Measurements from ENCODE around the gene IL17B. TPM values are rescaled to one million over a fixed set of nuclear protein-coding genes. Genes with fewer than 3 reads are reported as not detected.
A peak's percentile ranks its signal among the peaks of the same experiment; 100 is the strongest.

Gene IL17B
- total and polyA plus RNA-seq, 2 experiments from 2014 or later = not detected

- no peak overlapping the region for H3K4me2 ChIP-seq
- no peaks in the 10 kb centered on the region for H3K27me3 ChIP-seq (ENCODE audit: insufficient read depth)
- H2AFZ ChIP-seq = no peak overlapping the region
- no peaks in the 10 kb centered on the region for H3F3A ChIP-seq (replicated peaks; ENCODE audit: low read depth)
- no peak for TF ChIP-seq STAT1 (IDR thresholded peaks at IDR 0.05; ENCODE audit: unreplicated experiment)
- no peak for TF ChIP-seq POLR2AphosphoS5 (IDR thresholded peaks at IDR 0.05; ENCODE audit: low read depth)
- no peak for TF ChIP-seq CREB1 (CRISPR knock-in tag; IDR thresholded peaks at IDR 0.05; ENCODE audit: low read depth)
- TF ChIP-seq ZNF114 (CRISPR knock-in tag; IDR thresholded peaks at IDR 0.05) = no peak
- TF ChIP-seq REST (IDR thresholded peaks at IDR 0.05; ENCODE audit: unreplicated experiment) = no peak
- TF ChIP-seq EZH2 (IDR thresholded peaks at IDR 0.05; ENCODE audit: low read depth, unreplicated experiment) = no peak
- no peak for TF ChIP-seq ZNF331 (CRISPR knock-in tag; IDR thresholded peaks at IDR 0.05; ENCODE audit: low read depth)
- TF ChIP-seq EZH2phosphoT487 (IDR thresholded peaks at IDR 0.05; ENCODE audit: unreplicated experiment) = no peak
- TF ChIP-seq, protein P1, sequence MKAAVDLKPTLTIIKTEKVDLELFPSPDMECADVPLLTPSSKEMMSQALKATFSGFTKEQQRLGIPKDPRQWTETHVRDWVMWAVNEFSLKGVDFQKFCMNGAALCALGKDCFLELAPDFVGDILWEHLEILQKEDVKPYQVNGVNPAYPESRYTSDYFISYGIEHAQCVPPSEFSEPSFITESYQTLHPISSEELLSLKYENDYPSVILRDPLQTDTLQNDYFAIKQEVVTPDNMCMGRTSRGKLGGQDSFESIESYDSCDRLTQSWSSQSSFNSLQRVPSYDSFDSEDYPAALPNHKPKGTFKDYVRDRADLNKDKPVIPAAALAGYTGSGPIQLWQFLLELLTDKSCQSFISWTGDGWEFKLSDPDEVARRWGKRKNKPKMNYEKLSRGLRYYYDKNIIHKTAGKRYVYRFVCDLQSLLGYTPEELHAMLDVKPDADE (IDR thresholded peaks at IDR 0.05) = no peak
- no peak for TF ChIP-seq JUNB (IDR thresholded peaks at IDR 0.05; ENCODE audit: unreplicated experiment)
- TF ChIP-seq ZNF462 (CRISPR knock-in tag; IDR thresholded peaks at IDR 0.05) = no peak
- no peak for TF ChIP-seq CTCF (conservative IDR thresholded peaks at IDR 0.05; ENCODE audit: low read depth in 2 of 2)
- TF ChIP-seq NANOG (IDR thresholded peaks at IDR 0.05; ENCODE audit: borderline replicate concordance) = no peak
- H3K9me3 Mint-ChIP-seq = no peaks in the 10 kb centered on the region
- peaks cover 8% of the 10 kb centered on the region for H3K4me1 Mint-ChIP-seq
- H3K27ac Mint-ChIP-seq = peak overlapping the region; percentile 24; the same call in 1 of the 2 replicates
- no peaks in the 10 kb centered on the region for H3K9me2 ChIP-seq (ENCODE audit: insufficient read depth)
- no peaks in the 10 kb centered on the region for H4K20me1 ChIP-seq (replicated peaks; ENCODE audit: insufficient read depth)
- ATAC-seq = no peak
- H3K27ac ChIP-seq (ENCODE audit: low read depth) = no peak overlapping the region
- no peaks in the 10 kb centered on the region for H3K36me3 ChIP-seq (ENCODE audit: insufficient read depth)
- H3K4me3 Mint-ChIP-seq = no peak overlapping the region
- H3K36me3 Mint-ChIP-seq (ENCODE audit: low read depth) = no peaks in the 10 kb centered on the region
- DNase-seq (ENCODE audit: low spot score) = no peak
- no peak overlapping the region for H3K4me3 ChIP-seq
- no peaks in the 10 kb centered on the region for H3K79me2 ChIP-seq (replicated peaks; ENCODE audit: insufficient read depth)
- no peaks in the 10 kb centered on the region for H3K27me3 Mint-ChIP-seq (ENCODE audit: insufficient read depth, low read depth, poor library complexity)
- no peaks in the 10 kb centered on the region for H3K4me1 ChIP-seq (ENCODE audit: insufficient read depth)
Observed at GRCh38 chr5:149324641-149325040, 54.5 kb downstream of the IL17B start.

Measured in GM23338 (cell line).